22Rv1 (cell line): ENCODE data around the gene USHBP1.

Source experiments
- H3K27ac ChIP-seq: fragments of 450-650 bp; 2 replicates; pipeline ENCODE4 v1.5.1; 2017
- CTCF ChIP-seq: fragments of 450-650 bp; IDR thresholded peaks from 2 replicates; pipeline ENCODE4 v1.5.1; 2017; ENCODE audit warnings: mild to moderate bottlenecking
- ZFX ChIP-seq: fragments of 450-650 bp; IDR thresholded peaks from 2 replicates; pipeline ENCODE4 v1.6.1; 2017; ENCODE audit warnings: antibody characterized with exemption, borderline replicate concordance

USHBP1 gene

DNA sequence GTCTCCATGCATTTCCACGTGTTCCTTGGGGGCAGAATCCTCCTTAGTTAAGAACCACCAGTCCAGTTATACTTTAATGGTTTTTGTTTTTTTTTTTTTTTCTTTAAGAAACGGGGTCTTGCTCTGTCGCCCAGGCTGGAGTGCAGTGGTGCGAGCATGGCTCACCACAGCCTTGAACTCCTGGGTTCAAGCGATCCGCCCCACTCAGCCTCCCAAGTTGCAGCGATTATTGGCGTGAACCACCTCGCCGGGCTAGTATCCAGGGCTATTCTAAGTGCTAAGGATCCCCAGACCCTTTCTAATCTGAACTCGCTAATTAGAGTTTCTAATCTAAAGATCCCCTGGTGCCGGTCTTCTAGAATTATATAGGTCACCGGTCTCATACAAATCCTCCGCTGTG is 29.1 kb upstream of the USHBP1 start:
- H3K27ac ChIP-seq, result peak overlapping the region; percentile 88
- TF ChIP-seq CTCF (no peak), ZFX (no peak)

DNA sequence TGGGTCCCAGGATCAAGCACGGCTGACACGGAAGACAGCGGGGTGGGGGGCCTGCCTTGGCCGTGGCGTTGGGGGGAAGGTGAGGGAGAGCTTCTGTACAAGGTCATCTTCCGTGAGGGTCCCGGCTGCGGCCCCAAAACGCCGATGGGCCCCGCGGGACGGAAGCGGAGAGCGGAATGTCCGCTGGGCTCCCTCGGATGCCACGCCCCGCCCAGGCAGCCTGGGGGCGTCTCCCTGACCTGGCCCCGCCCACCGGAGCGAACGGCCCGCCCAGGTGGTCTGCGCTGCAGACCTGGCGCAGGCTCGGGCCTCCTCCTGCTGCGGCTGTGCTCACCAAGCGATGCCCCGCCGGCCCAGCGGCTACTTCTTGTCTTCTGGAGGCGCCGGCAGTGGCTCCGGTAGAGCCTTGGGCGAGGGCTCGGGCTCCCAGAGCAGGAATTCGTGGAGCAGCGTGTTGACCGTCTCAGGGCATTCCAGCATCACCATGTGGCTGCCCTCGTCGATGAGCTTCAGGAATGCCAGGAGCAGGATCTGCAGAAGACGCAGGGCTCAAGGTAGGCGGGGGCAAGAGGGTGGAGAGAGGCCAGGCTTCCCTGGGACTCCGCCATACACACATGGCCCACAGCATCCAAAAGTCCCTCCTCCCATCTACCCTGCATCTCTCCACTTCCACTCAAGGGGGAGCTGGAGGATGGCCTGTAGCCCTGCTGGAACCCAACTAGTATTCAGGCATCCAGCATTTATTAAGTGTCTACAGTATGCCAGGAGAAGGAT is 27.9 kb upstream of the USHBP1 start:
- H3K27ac ChIP-seq, result peak overlapping the region; percentile 88
- TF ChIP-seq ZFX, result no peak
- peak; percentile 83 for TF ChIP-seq CTCF

- TF ChIP-seq CTCF (no peak), ZFX (no peak)
- H3K27ac ChIP-seq, result no peak overlapping the region
Measured at GRCh38 chr19:17289489-17289888, 24.9 kb upstream of the USHBP1 start.

- TF ChIP-seq ZFX (no peak), CTCF (no peak)
- no peak overlapping the region for H3K27ac ChIP-seq
Measured at GRCh38 chr19:17286752-17287151, 22.2 kb upstream of the USHBP1 start.

- no peak overlapping the region for H3K27ac ChIP-seq
- TF ChIP-seq ZFX (no peak), CTCF (no peak)
Measured at GRCh38 chr19:17286263-17286662, 21.7 kb upstream of the USHBP1 start.

GRCh38 chr19:17285415-17286135 is 21.0 kb upstream of the USHBP1 start:
- TF ChIP-seq ZFX (no peak), CTCF (no peak)
- no peak overlapping the region for H3K27ac ChIP-seq

DNA sequence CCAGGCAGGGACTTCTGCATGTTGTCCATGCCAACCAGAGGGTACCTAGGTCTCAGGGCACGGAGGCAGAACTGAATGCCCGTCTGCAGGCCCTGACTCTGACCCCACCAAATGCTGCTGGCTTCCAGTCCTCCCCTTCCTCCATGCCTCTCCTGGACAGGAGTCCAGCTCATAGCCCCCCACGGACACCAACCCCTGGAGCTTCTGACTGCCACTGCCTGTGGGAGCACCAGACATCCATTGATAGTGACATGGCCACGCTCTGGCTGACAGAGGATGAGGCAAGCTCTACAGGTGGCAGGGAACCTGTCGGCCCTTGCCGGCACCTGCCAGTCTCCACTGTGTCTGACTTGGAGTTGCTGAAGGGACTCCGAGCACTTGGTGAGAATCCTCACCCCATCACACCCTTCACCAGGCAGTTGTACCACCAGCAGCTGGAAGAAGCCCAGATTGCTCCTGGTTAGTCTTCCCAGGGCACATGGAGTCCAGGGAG is 19.0 kb upstream of the USHBP1 start:
- no peak for TF ChIP-seq ZFX
- TF ChIP-seq CTCF, result no peak
- no peak overlapping the region for H3K27ac ChIP-seq
